T-helper 22 cell (primary cell): ENCODE measurements around the gene ELFN2.
"Not testable (repeated sequence)": the region's sequence is repeated elsewhere in the genome, so short reads cannot be mapped to it uniquely, and the experiment has no call there.

ENCODE experiments used
- DNase-seq: peaks from one replicate; pipeline ENCODE4 v3.0.0-alpha.2; 2020; ENCODE audit warnings: low read depth

The ELFN2 gene

GRCh38 chr22:37410174-37411055 lies 16.9 kb downstream of the ELFN2 start:
- no peak for DNase-seq

- no peak for DNase-seq
Observed at GRCh38 chr22:37409459-37410050, 17.7 kb downstream of the ELFN2 start.

- no peak for DNase-seq
Observed at GRCh38 chr22:37409031-37409430, 18.2 kb downstream of the ELFN2 start.

GRCh38 chr22:37407856-37408255 lies 19.4 kb downstream of the ELFN2 start:
- no peak for DNase-seq

- no peak for DNase-seq
Observed at GRCh38 chr22:37406441-37407235, 20.6 kb downstream of the ELFN2 start.

GRCh38 chr22:37404091-37404490 lies 23.2 kb downstream of the ELFN2 start:
- no peak for DNase-seq

GRCh38 chr22:37403267-37403960 lies 23.9 kb downstream of the ELFN2 start:
- DNase-seq: no peak

- DNase-seq: no peak
Observed at GRCh38 chr22:37402184-37402506, 25.1 kb downstream of the ELFN2 start.

GRCh38 chr22:37401401-37402183 lies 25.7 kb downstream of the ELFN2 start:
- no peak for DNase-seq

GRCh38 chr22:37400719-37401118 lies 26.6 kb downstream of the ELFN2 start:
- DNase-seq: no peak

- not testable (repeated sequence) for DNase-seq
Observed at GRCh38 chr22:37399457-37399856, 27.8 kb downstream of the ELFN2 start.

- DNase-seq: no peak
Observed at GRCh38 chr22:37397226-37397625, 30.1 kb downstream of the ELFN2 start.

GRCh38 chr22:37396488-37397084 lies 30.7 kb downstream of the ELFN2 start:
- DNase-seq: no peak

- DNase-seq: no peak
Observed at GRCh38 chr22:37394341-37394740, 32.9 kb downstream of the ELFN2 start.

- DNase-seq: no peak
Observed at GRCh38 chr22:37393746-37394145, 33.5 kb downstream of the ELFN2 start.

- DNase-seq: no peak
Observed at GRCh38 chr22:37392721-37393328, 34.5 kb downstream of the ELFN2 start.

GRCh38 chr22:37391702-37392101 lies 35.6 kb downstream of the ELFN2 start:
- no peak for DNase-seq

GRCh38 chr22:37390075-37390474 lies 37.2 kb downstream of the ELFN2 start:
- DNase-seq: no peak

GRCh38 chr22:37388538-37388937 lies 38.7 kb downstream of the ELFN2 start:
- DNase-seq: no peak

- no peak for DNase-seq
Observed at GRCh38 chr22:37387793-37388192, 39.5 kb downstream of the ELFN2 start.

- DNase-seq: no peak
Observed at GRCh38 chr22:37386441-37386840, 40.8 kb downstream of the ELFN2 start.
